ENCODE measurements around the gene NUP210L.

The NUP210L gene

DNA sequence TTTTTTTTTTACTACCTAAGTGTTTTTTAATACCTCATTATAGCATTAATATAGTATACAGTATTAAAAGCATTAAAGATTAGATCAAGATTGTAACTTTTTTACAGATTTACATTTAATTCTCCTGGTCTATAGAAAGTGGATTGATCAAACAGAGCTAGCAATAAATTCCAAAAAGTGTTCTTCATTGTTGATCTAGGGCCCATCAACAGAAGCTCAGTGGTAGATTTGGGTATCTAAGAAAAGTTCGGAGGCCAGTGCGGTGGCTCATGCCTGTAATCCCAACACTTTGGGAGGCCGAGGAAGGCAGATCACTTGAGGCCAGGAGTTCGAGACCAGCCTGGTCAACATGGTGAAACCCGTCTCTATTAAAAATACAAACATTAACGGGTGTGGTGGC lies 12.5 kb downstream of the NUP210L start:
- no peak for TF ChIP-seq ZNF521 (tag by site-specific recombination; IDR thresholded peaks at IDR 0.05)
- TF ChIP-seq, protein P1, sequence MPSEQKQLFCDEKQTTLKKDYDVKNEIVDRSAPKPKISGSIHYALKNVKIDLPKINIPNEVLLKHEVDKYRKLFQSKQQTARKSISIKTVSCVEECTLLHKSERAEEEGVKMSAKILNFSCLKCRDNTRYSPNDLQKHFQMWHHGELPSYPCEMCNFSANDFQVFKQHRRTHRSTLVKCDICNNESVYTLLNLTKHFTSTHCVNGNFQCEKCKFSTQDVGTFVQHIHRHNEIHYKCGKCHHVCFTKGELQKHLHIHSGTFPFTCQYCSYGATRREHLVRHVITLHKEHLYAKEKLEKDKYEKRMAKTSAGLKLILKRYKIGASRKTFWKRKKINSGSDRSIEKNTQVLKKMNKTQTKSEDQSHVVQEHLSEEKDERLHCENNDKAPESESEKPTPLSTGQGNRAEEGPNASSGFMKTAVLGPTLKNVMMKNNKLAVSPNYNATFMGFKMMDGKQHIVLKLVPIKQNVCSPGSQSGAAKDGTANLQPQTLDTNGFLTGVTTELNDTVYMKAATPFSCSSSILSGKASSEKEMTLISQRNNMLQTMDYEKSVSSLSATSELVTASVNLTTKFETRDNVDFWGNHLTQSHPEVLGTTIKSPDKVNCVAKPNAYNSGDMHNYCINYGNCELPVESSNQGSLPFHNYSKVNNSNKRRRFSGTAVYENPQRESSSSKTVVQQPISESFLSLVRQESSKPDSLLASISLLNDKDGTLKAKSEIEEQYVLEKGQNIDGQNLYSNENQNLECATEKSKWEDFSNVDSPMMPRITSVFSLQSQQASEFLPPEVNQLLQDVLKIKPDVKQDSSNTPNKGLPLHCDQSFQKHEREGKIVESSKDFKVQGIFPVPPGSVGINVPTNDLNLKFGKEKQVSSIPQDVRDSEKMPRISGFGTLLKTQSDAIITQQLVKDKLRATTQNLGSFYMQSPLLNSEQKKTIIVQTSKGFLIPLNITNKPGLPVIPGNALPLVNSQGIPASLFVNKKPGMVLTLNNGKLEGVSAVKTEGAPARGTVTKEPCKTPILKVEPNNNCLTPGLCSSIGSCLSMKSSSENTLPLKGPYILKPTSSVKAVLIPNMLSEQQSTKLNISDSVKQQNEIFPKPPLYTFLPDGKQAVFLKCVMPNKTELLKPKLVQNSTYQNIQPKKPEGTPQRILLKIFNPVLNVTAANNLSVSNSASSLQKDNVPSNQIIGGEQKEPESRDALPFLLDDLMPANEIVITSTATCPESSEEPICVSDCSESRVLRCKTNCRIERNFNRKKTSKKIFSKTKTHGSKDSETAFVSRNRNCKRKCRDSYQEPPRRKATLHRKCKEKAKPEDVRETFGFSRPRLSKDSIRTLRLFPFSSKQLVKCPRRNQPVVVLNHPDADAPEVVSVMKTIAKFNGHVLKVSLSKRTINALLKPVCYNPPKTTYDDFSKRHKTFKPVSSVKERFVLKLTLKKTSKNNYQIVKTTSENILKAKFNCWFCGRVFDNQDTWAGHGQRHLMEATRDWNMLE (tag by site-specific recombination; conservative IDR thresholded peaks at IDR 0.05; ENCODE audit: low read depth): no peak
- TF ChIP-seq ZNF670 (tag by site-specific recombination; IDR thresholded peaks at IDR 0.05; ENCODE audit: low read depth): no peak
- TF ChIP-seq, protein P2, sequence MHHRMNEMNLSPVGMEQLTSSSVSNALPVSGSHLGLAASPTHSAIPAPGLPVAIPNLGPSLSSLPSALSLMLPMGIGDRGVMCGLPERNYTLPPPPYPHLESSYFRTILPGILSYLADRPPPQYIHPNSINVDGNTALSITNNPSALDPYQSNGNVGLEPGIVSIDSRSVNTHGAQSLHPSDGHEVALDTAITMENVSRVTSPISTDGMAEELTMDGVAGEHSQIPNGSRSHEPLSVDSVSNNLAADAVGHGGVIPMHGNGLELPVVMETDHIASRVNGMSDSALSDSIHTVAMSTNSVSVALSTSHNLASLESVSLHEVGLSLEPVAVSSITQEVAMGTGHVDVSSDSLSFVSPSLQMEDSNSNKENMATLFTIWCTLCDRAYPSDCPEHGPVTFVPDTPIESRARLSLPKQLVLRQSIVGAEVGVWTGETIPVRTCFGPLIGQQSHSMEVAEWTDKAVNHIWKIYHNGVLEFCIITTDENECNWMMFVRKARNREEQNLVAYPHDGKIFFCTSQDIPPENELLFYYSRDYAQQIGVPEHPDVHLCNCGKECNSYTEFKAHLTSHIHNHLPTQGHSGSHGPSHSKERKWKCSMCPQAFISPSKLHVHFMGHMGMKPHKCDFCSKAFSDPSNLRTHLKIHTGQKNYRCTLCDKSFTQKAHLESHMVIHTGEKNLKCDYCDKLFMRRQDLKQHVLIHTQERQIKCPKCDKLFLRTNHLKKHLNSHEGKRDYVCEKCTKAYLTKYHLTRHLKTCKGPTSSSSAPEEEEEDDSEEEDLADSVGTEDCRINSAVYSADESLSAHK (tag by site-specific recombination; IDR thresholded peaks at IDR 0.05): no peak
- no peak for TF ChIP-seq ZNF223 (tag by site-specific recombination; IDR thresholded peaks at IDR 0.05)
- Histone ChIP-seq H3K36me3 (ENCODE audit: control insufficient read depth in 2 of 2, insufficient read depth in 1 of 2, low read length in 2 of 2) (no peaks in the 10 kb centered on the region), H3K9me3 (ENCODE audit: control insufficient read depth, insufficient read depth, low read depth, low read length) (no peaks in the 10 kb centered on the region), H3K4me1 (ENCODE audit: control insufficient read depth, insufficient read depth, low read length) (no peaks in the 10 kb centered on the region), H3K27ac (ENCODE audit: extremely low read depth, low read depth, low read length) (no peak overlapping the region), H3K4me3 (ENCODE audit: low read depth, low read length) (no peak overlapping the region)
- ChIA-PET POLR2A (interaction anchor here (0.6 kb wide), 1 partner anchor 82 kb away, joined by 4 read pairs; no protein-coding TSS in a partner anchor), CTCF (interaction anchor here (0.6 to 1.2 kb wide), 3 partner anchors 10 to 91 kb away, joined by 3 to 4 read pairs (median 4); no protein-coding TSS in a partner anchor)

DNA sequence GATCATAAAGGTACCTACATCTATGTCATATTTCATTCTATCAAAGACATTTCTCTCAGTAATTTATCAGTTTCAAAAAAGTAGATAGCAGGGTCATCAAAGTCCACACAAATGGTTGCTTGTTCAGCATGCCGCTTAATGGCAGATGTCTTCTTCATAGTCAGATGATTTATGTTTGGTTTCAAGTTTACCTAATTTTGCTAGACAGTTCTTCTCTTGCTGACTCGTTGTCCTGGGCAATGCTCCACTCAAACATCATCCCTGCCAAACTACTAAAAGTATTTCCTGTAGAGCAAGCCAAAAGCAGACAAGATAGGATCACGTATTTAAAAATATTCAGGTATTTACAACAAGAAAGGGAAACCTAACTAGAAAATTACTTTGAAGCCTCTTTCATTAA lies 13.6 kb downstream of the NUP210L start:
- CTCF ChIA-PET: interaction anchor here (1.2 kb wide), 1 partner anchor 11 kb away, joined by 3 read pairs; no protein-coding TSS in a partner anchor
- POLR2A ChIA-PET: no interaction called here

More for the DNA sequence above, 13.6 kb downstream of the NUP210L start:
- no peak overlapping the region for H3K27ac ChIP-seq (ENCODE audit: extremely low read depth, low read depth, low read length)
- H3K4me1 ChIP-seq (ENCODE audit: control insufficient read depth, insufficient read depth, low read length): no peaks in the 10 kb centered on the region
- H3K4me3 ChIP-seq (ENCODE audit: low read depth, low read length): no peak overlapping the region
- TF ChIP-seq GLIS1 (tag by site-specific recombination; IDR thresholded peaks at IDR 0.05) (no peak), ZNF302 (tag by site-specific recombination; IDR thresholded peaks at IDR 0.05; ENCODE audit: low read depth) (no peak), ZNF624 (tag by site-specific recombination; IDR thresholded peaks at IDR 0.05) (no peak), ZNF626 (tag by site-specific recombination; IDR thresholded peaks at IDR 0.05) (no peak)
- TF ChIP-seq, protein P3, sequence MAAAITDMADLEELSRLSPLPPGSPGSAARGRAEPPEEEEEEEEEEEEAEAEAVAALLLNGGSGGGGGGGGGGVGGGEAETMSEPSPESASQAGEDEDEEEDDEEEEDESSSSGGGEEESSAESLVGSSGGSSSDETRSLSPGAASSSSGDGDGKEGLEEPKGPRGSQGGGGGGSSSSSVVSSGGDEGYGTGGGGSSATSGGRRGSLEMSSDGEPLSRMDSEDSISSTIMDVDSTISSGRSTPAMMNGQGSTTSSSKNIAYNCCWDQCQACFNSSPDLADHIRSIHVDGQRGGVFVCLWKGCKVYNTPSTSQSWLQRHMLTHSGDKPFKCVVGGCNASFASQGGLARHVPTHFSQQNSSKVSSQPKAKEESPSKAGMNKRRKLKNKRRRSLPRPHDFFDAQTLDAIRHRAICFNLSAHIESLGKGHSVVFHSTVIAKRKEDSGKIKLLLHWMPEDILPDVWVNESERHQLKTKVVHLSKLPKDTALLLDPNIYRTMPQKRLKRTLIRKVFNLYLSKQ (tag by site-specific recombination; IDR thresholded peaks at IDR 0.05; ENCODE audit: borderline replicate concordance): no peak
- TF ChIP-seq, protein P4, sequence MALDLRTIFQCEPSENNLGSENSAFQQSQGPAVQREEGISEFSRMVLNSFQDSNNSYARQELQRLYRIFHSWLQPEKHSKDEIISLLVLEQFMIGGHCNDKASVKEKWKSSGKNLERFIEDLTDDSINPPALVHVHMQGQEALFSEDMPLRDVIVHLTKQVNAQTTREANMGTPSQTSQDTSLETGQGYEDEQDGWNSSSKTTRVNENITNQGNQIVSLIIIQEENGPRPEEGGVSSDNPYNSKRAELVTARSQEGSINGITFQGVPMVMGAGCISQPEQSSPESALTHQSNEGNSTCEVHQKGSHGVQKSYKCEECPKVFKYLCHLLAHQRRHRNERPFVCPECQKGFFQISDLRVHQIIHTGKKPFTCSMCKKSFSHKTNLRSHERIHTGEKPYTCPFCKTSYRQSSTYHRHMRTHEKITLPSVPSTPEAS (tag by site-specific recombination; IDR thresholded peaks at IDR 0.05): no peak
- TF ChIP-seq, protein P5, sequence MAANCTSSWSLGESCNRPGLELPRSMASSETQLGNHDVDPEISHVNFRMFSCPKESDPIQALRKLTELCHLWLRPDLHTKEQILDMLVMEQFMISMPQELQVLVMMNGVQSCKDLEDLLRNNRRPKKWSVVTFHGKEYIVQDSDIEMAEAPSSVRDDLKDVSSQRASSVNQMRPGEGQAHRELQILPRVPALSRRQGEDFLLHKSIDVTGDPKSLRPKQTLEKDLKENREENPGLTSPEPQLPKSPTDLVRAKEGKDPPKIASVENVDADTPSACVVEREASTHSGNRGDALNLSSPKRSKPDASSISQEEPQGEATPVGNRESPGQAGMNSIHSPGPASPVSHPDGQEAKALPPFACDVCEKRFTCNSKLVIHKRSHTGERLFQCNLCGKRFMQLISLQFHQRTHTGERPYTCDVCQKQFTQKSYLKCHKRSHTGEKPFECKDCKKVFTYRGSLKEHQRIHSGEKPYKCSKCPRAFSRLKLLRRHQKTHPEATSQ (tag by site-specific recombination; IDR thresholded peaks at IDR 0.05): no peak
- H3K9me3 ChIP-seq (ENCODE audit: control insufficient read depth, insufficient read depth, low read depth, low read length): no peaks in the 10 kb centered on the region
- no peaks in the 10 kb centered on the region for H3K36me3 ChIP-seq (ENCODE audit: control insufficient read depth in 2 of 2, insufficient read depth in 1 of 2, low read length in 2 of 2)
